HL-60 (cell line): Measurements from ENCODE around the gene HELQ.

Experiments used
- CTCF ChIP-seq: IDR thresholded peaks from one replicate; pipeline ENCODE4 v1.5.1; 2011; ENCODE audit warnings: low read length, control low read depth, inconsistent platforms; ENCODE audit not compliant: insufficient read depth
- GABPA ChIP-seq: IDR thresholded peaks from 2 replicates; pipeline ENCODE4 v1.6.1; 2012; ENCODE audit warnings: low read depth
- POLR2AphosphoS5 ChIP-seq: IDR thresholded peaks from 2 replicates; pipeline ENCODE4 v1.6.1; 2012; ENCODE audit warnings: low read depth

GRCh38 chr4:83387476-83388312, 67.9 kb downstream of the HELQ start:
- TF ChIP-seq CTCF: no peak
- TF ChIP-seq GABPA: no peak
- TF ChIP-seq POLR2AphosphoS5: no peak
